ENCODE results near the gene USP28.
"Not testable (repeated sequence)": the region's sequence is repeated elsewhere in the genome, so short reads cannot be mapped to it uniquely, and the experiment has no call there.

The USP28 gene

GRCh38 chr11:113771964-113772363, 103.4 kb downstream of the USP28 start:
- no peak for DNase-seq

- DNase-seq: no peak
Observed at GRCh38 chr11:113764527-113765219, 110.7 kb downstream of the USP28 start.

GRCh38 chr11:113763040-113763439, 112.3 kb downstream of the USP28 start:
- DNase-seq: not testable (repeated sequence)

- DNase-seq: no peak
Observed at GRCh38 chr11:113760241-113760640, 115.1 kb downstream of the USP28 start.

- no peak for DNase-seq
Observed at GRCh38 chr11:113752932-113753331, 122.4 kb downstream of the USP28 start.

All from GOT3 (cell line).